GM13976 (cell line): ENCODE results near the gene IFI27.

Source experiments
- DNase-seq: peaks from one replicate; pipeline ENCODE4 v3.0.0; 2012; ENCODE audit warnings: low spot score
- CTCF ChIP-seq: IDR thresholded peaks from 2 replicates; pipeline ENCODE4 v1.5.1; 2012; ENCODE audit warnings: borderline replicate concordance, mild to moderate bottlenecking; ENCODE audit not compliant: insufficient read depth; ENCODE audit errors: extremely low read depth, missing control alignments, control extremely low read depth
- in situ Hi-C: fragments of 300-500 bp; cut with MboI; formaldehyde crosslinking; loops from one replicate; pipeline ENCODE4 v1.12.0; 2022; ENCODE audit warnings: low sequenced_read_pairs, mixed read lengths, inconsistent platforms; ENCODE audit not compliant: unreplicated experiment

Gene IFI27

DNA sequence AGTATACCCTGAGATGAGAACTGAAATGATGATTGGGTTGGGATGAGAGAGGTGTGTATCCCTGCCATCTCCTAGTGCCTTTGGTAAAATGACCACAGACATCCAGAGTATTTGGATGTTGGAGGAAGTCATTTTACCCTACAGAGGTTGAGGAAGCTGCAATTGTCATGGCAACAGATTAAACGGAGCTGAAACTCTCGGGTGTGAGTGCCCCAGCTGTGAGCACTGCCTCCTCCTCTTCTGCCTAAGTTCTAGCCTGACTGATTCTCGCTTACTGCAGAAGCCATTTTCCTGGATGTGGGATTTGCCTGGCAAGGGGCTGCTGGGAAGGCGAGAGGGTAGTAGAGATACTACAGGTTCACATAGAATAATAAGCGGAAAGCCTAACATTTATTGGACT, 53.3 kb downstream of the IFI27 start:
- no peak for TF ChIP-seq CTCF

GRCh38 chr14:94164685-94165431, 54.3 kb downstream of the IFI27 start:
- no peak for DNase-seq
- no peak for TF ChIP-seq CTCF
- in situ Hi-C loops, result loop anchor here (25.0 kb wide), 1 partner anchor 503 kb away; no protein-coding TSS in a partner anchor

More for the DNA sequence above, 53.3 kb downstream of the IFI27 start:
- in situ Hi-C loops, result loop anchor here (25.0 kb wide), 1 partner anchor 501 kb away; no protein-coding TSS in a partner anchor
- no peak for DNase-seq

GRCh38 chr14:94165744-94166143, 55.2 kb downstream of the IFI27 start:
- in situ Hi-C loops, result loop anchor here (25.0 kb wide), 1 partner anchor 503 kb away; no protein-coding TSS in a partner anchor
- TF ChIP-seq CTCF, result no peak
- DNase-seq, result no peak
